ENCODE data around the gene ELMO1. TPM values are rescaled to one million over a fixed set of nuclear protein-coding genes. Genes with fewer than 3 reads are reported as not detected.

ELMO1 gene
- total RNA-seq, 2 experiments from 2014 or later = 68.0 to 74.4 TPM

Other genes starting within 250 kb of the ELMO1 start
- gene GPR141, start 234.9 kb upstream of the ELMO1 start, total RNA-seq = not detected